Stimulated activated CD4-positive, alpha-beta T cell treated with anti-CD3 and anti-CD28 coated beads, Interleukin-4, amount 100 ng/mL, for 1 hour (primary cell): ENCODE data around the gene ATG16L1.
"Not testable (repeated sequence)": the region's sequence is repeated elsewhere in the genome, so short reads cannot be mapped to it uniquely, and the experiment has no call there.

Experiments used
- DNase-seq: peaks from one replicate; pipeline ENCODE4 v3.0.0-alpha.2; 2020

ATG16L1 gene

GRCh38 chr2:233300401-233300800 lies 48.9 kb downstream of the ATG16L1 start:
- no peak for DNase-seq

GRCh38 chr2:233301248-233301647 lies 49.8 kb downstream of the ATG16L1 start:
- DNase-seq = no peak

- DNase-seq = no peak
Measured at GRCh38 chr2:233301811-233302210, 50.3 kb downstream of the ATG16L1 start.

GRCh38 chr2:233303252-233303651 lies 51.8 kb downstream of the ATG16L1 start:
- DNase-seq = no peak

GRCh38 chr2:233307565-233307964 lies 56.1 kb downstream of the ATG16L1 start, which contains the start of gene SAG:
Gene SAG (plus strand): TSS chr2:233307816. CDS start chr2:233309190, 1,374 bp downstream.
- no peak for DNase-seq

- DNase-seq = no peak
Measured at GRCh38 chr2:233311241-233311926, 59.9 kb downstream of the ATG16L1 start.

- no peak for DNase-seq
Measured at GRCh38 chr2:233312874-233313273, 61.4 kb downstream of the ATG16L1 start.

- DNase-seq = no peak
Measured at GRCh38 chr2:233314180-233314925, 62.9 kb downstream of the ATG16L1 start.

GRCh38 chr2:233317196-233317943 lies 65.9 kb downstream of the ATG16L1 start:
- DNase-seq = no peak

GRCh38 chr2:233319256-233319655 lies 67.8 kb downstream of the ATG16L1 start:
- DNase-seq = no peak

GRCh38 chr2:233320470-233320869 lies 69.0 kb downstream of the ATG16L1 start:
- no peak for DNase-seq

GRCh38 chr2:233321166-233321565 lies 69.7 kb downstream of the ATG16L1 start:
- DNase-seq = no peak

GRCh38 chr2:233323851-233324250 lies 72.4 kb downstream of the ATG16L1 start:
- no peak for DNase-seq

GRCh38 chr2:233325256-233325655 lies 73.8 kb downstream of the ATG16L1 start:
- DNase-seq = no peak

- no peak for DNase-seq
Measured at GRCh38 chr2:233325814-233326213, 74.3 kb downstream of the ATG16L1 start.

- no peak for DNase-seq
Measured at GRCh38 chr2:233326500-233326899, 75.0 kb downstream of the ATG16L1 start.

- DNase-seq = no peak
Measured at GRCh38 chr2:233328922-233329321, 77.4 kb downstream of the ATG16L1 start.

- no peak for DNase-seq
Measured at GRCh38 chr2:233329489-233330135, 78.1 kb downstream of the ATG16L1 start.

GRCh38 chr2:233331536-233331935 lies 80.1 kb downstream of the ATG16L1 start:
- DNase-seq = peak; percentile 50

- DNase-seq = no peak
Measured at GRCh38 chr2:233332125-233332524, 80.7 kb downstream of the ATG16L1 start.

- DNase-seq = no peak
Measured at GRCh38 chr2:233334915-233335314, 83.4 kb downstream of the ATG16L1 start.

GRCh38 chr2:233336091-233336490 lies 84.6 kb downstream of the ATG16L1 start:
- not testable (repeated sequence) for DNase-seq

GRCh38 chr2:233336541-233336940 lies 85.1 kb downstream of the ATG16L1 start:
- DNase-seq = no peak
